ENCODE measurements around the gene PARP3. TPM values are rescaled to one million over a fixed set of nuclear protein-coding genes. Genes with fewer than 3 reads are reported as not detected.

Gene PARP3
- total and polyA plus RNA-seq, 2 of the 8 experiments (the other 6 are each of a cell fraction or from before 2014, with no cell fraction given) = 1.3 to 1.6 TPM

GRCh38 chr3:51955893-51956770 is 14.0 kb downstream of the PARP3 start (continued):
- TF ChIP-seq POLR2A (IDR thresholded peaks at IDR 0.05; ENCODE audit: control extremely low read depth in 1 of 2, low read depth in 2 of 2, low read length in 2 of 2) (peak in 1 of 2 experiments; percentile 6; a peak in 1 of 3 replicates), RNF2 (IDR thresholded peaks at IDR 0.05; ENCODE audit: borderline replicate concordance, low read depth, low read length, missing control alignments, poor library complexity, severe bottlenecking) (peak; percentile 45), EP300 (IDR thresholded peaks at IDR 0.05; ENCODE audit: borderline replicate concordance in 1 of 2, low read depth in 2 of 2, low read length in 2 of 2) (0 out of 3 replicates have a peak, but pooled peaks of 1 of the 2 experiments have one; percentile 18), MAX (IDR thresholded peaks at IDR 0.05) (peak; percentile 95), YY1 (IDR thresholded peaks at IDR 0.05; ENCODE audit: low read depth, low read length) (no peak), CTBP2 (IDR thresholded peaks at IDR 0.05; ENCODE audit: borderline replicate concordance, insufficient read depth, insufficient read length, low read length) (peak; percentile 61), HDAC6 (IDR thresholded peaks at IDR 0.05; ENCODE audit: low read depth, low read length) (no peak), KDM1A (IDR thresholded peaks at IDR 0.05; ENCODE audit: borderline replicate concordance, low read length) (0 out of 2 replicates have a peak, but pooled peaks have one; percentile 8), NANOG (IDR thresholded peaks at IDR 0.05; ENCODE audit: insufficient read depth, low read depth, low read length, poor library complexity, severe bottlenecking) (peak; percentile 27), KDM4A (IDR thresholded peaks at IDR 0.05; ENCODE audit: low read depth, low read length, severe bottlenecking) (peak; percentile 94), TAF1 (IDR thresholded peaks at IDR 0.05; ENCODE audit: low read depth, low read length) (0 out of 2 replicates have a peak, but pooled peaks have one; percentile 34), E2F6 (IDR thresholded peaks at IDR 0.05) (peak; percentile 67), PHF8 (conservative IDR thresholded peaks at IDR 0.05; ENCODE audit: low read depth, low read length) (0 out of 2 replicates have a peak, but pooled peaks have one; percentile 18), ASH2L (IDR thresholded peaks at IDR 0.05; ENCODE audit: low read length) (peak; percentile 44), CTCF (IDR thresholded peaks at IDR 0.05; ENCODE audit: control extremely low read depth in 1 of 3, insufficient read depth in 1 of 3, low read depth in 1 of 3, low read length in 3 of 3) (peak in 2 of 3 experiments; percentile 63 to 81; a peak in 3 of 4 replicates), NRF1 (IDR thresholded peaks at IDR 0.05; ENCODE audit: low read depth, low read length) (no peak), MAFK (IDR thresholded peaks at IDR 0.05; ENCODE audit: low read depth, low read length) (no peak)
